Tibial nerve (tissue), 3 donors: Measurements from ENCODE around the gene COG5.

Experiments used
- CTCF ChIP-seq, 5 experiments: fragments of 200-600 bp in 3 of 5; fragments of 450-650 bp in 2 of 5; sonication (generic) in 3 of 5; IDR thresholded peaks; one replicate each; pipeline ENCODE4 v1.5.1; 2016 to 2019; ENCODE audit warnings: antibody characterized with exemption in 5 of 5, mild to moderate bottlenecking in 3 of 5, moderate library complexity in 2 of 5
- POLR2A ChIP-seq, 2 donors: fragments of 450-650 bp; IDR thresholded peaks; one replicate each; pipeline ENCODE4 v1.6.1; 2017; ENCODE audit warnings: antibody characterized with exemption in 2 of 2, mild to moderate bottlenecking in 2 of 2, moderate library complexity in 2 of 2

- TF ChIP-seq CTCF (IDR thresholded peaks at IDR 0.05): no peak
- TF ChIP-seq POLR2A (IDR thresholded peaks at IDR 0.05): no peak
These were observed 235.6 kb downstream of the COG5 start for GRCh38 chr7:107327986-107328569.
